ENCODE results near the gene GLYATL1B. TPM values are rescaled to one million over a fixed set of nuclear protein-coding genes. Genes with fewer than 3 reads are reported as not detected.

GLYATL1B gene
- total and polyA plus RNA-seq, 10 of the 15 experiments (the other 5 are each of a cell fraction or from before 2014, with no cell fraction given), result 0.10 to 1.7 (median 0.24) TPM; not detected in 4

DNA sequence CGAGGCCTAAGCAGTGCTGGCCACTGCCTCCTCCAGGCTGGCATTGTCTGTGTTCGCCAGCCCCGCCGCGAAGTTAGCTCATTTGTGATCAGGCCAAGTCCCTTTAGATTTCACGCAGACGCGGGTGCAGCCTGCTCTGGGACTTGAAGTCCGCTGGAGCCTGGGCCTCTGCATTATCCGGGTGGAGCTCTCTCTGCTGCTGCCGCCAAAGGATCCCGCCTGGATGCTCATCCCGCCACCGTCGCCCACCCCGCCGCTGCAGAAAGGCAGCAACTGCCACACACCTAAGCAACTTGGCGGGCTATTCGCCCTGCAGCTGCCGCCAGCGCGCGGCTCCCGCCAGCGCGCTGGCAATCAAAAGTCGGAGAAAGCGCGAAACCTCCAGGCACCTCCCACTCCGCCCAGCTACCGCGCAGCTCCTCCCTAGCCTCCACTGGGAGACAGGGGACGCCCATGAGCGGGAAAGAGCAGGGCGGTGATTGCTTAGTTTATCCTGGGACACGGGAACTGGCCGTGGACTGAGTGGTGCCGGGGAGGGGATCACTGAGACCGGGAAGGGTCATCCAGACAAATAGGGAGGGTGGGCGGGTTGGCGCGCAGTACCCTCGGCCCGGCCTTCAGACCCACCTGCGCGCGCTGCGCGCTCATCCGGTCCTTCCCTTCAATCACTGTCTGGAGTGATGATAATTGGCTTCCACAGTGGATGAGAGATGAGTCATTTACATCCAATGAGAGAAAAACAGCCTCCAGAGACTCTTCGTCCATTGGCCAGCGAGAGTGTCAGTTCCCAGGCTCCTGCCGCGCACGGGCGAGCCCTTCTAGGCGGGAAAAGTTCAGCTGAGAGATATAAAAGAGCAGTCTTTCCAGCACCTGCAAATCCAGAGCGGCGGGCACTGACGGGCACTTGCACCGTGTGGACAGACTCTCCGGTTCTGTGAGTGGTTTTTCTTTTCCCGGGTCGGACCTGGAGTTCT is 20.5 kb downstream of the GLYATL1B start, which contains the start of gene FAM111B (continued):
- TF ChIP-seq, protein P1, sequence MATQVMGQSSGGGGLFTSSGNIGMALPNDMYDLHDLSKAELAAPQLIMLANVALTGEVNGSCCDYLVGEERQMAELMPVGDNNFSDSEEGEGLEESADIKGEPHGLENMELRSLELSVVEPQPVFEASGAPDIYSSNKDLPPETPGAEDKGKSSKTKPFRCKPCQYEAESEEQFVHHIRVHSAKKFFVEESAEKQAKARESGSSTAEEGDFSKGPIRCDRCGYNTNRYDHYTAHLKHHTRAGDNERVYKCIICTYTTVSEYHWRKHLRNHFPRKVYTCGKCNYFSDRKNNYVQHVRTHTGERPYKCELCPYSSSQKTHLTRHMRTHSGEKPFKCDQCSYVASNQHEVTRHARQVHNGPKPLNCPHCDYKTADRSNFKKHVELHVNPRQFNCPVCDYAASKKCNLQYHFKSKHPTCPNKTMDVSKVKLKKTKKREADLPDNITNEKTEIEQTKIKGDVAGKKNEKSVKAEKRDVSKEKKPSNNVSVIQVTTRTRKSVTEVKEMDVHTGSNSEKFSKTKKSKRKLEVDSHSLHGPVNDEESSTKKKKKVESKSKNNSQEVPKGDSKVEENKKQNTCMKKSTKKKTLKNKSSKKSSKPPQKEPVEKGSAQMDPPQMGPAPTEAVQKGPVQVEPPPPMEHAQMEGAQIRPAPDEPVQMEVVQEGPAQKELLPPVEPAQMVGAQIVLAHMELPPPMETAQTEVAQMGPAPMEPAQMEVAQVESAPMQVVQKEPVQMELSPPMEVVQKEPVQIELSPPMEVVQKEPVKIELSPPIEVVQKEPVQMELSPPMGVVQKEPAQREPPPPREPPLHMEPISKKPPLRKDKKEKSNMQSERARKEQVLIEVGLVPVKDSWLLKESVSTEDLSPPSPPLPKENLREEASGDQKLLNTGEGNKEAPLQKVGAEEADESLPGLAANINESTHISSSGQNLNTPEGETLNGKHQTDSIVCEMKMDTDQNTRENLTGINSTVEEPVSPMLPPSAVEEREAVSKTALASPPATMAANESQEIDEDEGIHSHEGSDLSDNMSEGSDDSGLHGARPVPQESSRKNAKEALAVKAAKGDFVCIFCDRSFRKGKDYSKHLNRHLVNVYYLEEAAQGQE (IDR thresholded peaks at IDR 0.05; ENCODE audit: low read depth, low read length), result no peak
- TF ChIP-seq, protein P2, sequence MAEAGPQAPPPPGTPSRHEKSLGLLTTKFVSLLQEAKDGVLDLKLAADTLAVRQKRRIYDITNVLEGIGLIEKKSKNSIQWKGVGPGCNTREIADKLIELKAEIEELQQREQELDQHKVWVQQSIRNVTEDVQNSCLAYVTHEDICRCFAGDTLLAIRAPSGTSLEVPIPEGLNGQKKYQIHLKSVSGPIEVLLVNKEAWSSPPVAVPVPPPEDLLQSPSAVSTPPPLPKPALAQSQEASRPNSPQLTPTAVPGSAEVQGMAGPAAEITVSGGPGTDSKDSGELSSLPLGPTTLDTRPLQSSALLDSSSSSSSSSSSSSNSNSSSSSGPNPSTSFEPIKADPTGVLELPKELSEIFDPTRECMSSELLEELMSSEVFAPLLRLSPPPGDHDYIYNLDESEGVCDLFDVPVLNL (IDR thresholded peaks at IDR 0.05; ENCODE audit: low read depth, low read length), result peak; percentile 86
- TF ChIP-seq CBX5 (IDR thresholded peaks at IDR 0.05; ENCODE audit: low read depth), result no peak
- TF ChIP-seq POLR2A (IDR thresholded peaks at IDR 0.05; ENCODE audit: low read depth, low read length), result peak; percentile 79
- no peak for TF ChIP-seq SUPT20H (IDR thresholded peaks at IDR 0.05; ENCODE audit: borderline replicate concordance, control insufficient read depth, low read depth, low read length)
- no peak for TF ChIP-seq PAX8 (IDR thresholded peaks at IDR 0.05)
- no peak for TF ChIP-seq SREBF2 (IDR thresholded peaks at IDR 0.05; ENCODE audit: low read length)
- TF ChIP-seq EED (IDR thresholded peaks at IDR 0.05; ENCODE audit: low read depth), result no peak
- no peak for TF ChIP-seq ASH2L (IDR thresholded peaks at IDR 0.05; ENCODE audit: borderline replicate concordance, low read depth)
- TF ChIP-seq, protein P3, sequence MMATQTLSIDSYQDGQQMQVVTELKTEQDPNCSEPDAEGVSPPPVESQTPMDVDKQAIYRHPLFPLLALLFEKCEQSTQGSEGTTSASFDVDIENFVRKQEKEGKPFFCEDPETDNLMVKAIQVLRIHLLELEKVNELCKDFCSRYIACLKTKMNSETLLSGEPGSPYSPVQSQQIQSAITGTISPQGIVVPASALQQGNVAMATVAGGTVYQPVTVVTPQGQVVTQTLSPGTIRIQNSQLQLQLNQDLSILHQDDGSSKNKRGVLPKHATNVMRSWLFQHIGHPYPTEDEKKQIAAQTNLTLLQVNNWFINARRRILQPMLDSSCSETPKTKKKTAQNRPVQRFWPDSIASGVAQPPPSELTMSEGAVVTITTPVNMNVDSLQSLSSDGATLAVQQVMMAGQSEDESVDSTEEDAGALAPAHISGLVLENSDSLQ (IDR thresholded peaks at IDR 0.05), result peak; percentile 98
- no peak for TF ChIP-seq RFX5 (IDR thresholded peaks at IDR 0.05; ENCODE audit: low read depth, low read length)
- TF ChIP-seq, protein P4, sequence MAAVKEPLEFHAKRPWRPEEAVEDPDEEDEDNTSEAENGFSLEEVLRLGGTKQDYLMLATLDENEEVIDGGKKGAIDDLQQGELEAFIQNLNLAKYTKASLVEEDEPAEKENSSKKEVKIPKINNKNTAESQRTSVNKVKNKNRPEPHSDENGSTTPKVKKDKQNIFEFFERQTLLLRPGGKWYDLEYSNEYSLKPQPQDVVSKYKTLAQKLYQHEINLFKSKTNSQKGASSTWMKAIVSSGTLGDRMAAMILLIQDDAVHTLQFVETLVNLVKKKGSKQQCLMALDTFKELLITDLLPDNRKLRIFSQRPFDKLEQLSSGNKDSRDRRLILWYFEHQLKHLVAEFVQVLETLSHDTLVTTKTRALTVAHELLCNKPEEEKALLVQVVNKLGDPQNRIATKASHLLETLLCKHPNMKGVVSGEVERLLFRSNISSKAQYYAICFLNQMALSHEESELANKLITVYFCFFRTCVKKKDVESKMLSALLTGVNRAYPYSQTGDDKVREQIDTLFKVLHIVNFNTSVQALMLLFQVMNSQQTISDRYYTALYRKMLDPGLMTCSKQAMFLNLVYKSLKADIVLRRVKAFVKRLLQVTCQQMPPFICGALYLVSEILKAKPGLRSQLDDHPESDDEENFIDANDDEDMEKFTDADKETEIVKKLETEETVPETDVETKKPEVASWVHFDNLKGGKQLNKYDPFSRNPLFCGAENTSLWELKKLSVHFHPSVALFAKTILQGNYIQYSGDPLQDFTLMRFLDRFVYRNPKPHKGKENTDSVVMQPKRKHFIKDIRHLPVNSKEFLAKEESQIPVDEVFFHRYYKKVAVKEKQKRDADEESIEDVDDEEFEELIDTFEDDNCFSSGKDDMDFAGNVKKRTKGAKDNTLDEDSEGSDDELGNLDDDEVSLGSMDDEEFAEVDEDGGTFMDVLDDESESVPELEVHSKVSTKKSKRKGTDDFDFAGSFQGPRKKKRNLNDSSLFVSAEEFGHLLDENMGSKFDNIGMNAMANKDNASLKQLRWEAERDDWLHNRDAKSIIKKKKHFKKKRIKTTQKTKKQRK (IDR thresholded peaks at IDR 0.05; ENCODE audit: low read depth, low read length), result peak; percentile 73
- no peak for TF ChIP-seq IRF4 (IDR thresholded peaks at IDR 0.05; ENCODE audit: low read depth, low read length)
- TF ChIP-seq EZH2 (IDR thresholded peaks at IDR 0.05; ENCODE audit: borderline replicate concordance, control insufficient read depth, low read depth, low read length), result no peak
- no peak for TF ChIP-seq ZZZ3 (IDR thresholded peaks at IDR 0.05; ENCODE audit: control insufficient read depth, insufficient read length, low read depth)
- no peak for TF ChIP-seq HDAC6 (IDR thresholded peaks at IDR 0.05; ENCODE audit: unreplicated experiment)
- peak; percentile 13; the same call in 1 of the 2 replicates for TF ChIP-seq GATAD2B (conservative IDR thresholded peaks at IDR 0.05; ENCODE audit: low read depth)
- no peak for TF ChIP-seq MTA3 (IDR thresholded peaks at IDR 0.05; ENCODE audit: borderline replicate concordance, low read length)
- TF ChIP-seq SPI1 (IDR thresholded peaks at IDR 0.05; ENCODE audit: borderline replicate concordance, insufficient read depth, low read depth, low read length), result no peak

Measured in GM12878 (cell line).